Activated gamma-delta T cell treated with anti-CD3 and anti-CD28 coated beads, Interleukin-2, amount 50 U/mL, for 16 hours (primary cell): ENCODE measurements around the gene MLLT1.

Experiments
- DNase-seq: peaks from one replicate; pipeline ENCODE4 v3.0.0-alpha.2; 2020; ENCODE audit warnings: low read depth

Gene MLLT1

GRCh38 chr19:6234527-6234926 is 45.2 kb downstream of the MLLT1 start:
- DNase-seq, result no peak

GRCh38 chr19:6233827-6234511 is 45.8 kb downstream of the MLLT1 start:
- no peak for DNase-seq

GRCh38 chr19:6233056-6233826 is 46.5 kb downstream of the MLLT1 start:
- no peak for DNase-seq

- DNase-seq, result no peak
Observed at GRCh38 chr19:6232601-6233055, 47.1 kb downstream of the MLLT1 start.

GRCh38 chr19:6230991-6231448 is 48.8 kb downstream of the MLLT1 start:
- DNase-seq, result no peak

- no peak for DNase-seq
Observed at GRCh38 chr19:6229951-6230712, 49.6 kb downstream of the MLLT1 start.

- DNase-seq, result no peak
Observed at GRCh38 chr19:6229216-6229913, 50.4 kb downstream of the MLLT1 start.

- no peak for DNase-seq
Observed at GRCh38 chr19:6228551-6229215, 51.1 kb downstream of the MLLT1 start.

- no peak for DNase-seq
Observed at GRCh38 chr19:6227936-6228325, 51.8 kb downstream of the MLLT1 start.

- no peak for DNase-seq
Observed at GRCh38 chr19:6227156-6227935, 52.4 kb downstream of the MLLT1 start.

- no peak for DNase-seq
Observed at GRCh38 chr19:6226444-6227155, 53.2 kb downstream of the MLLT1 start.

GRCh38 chr19:6226012-6226411 is 53.8 kb downstream of the MLLT1 start:
- DNase-seq, result no peak

- no peak for DNase-seq
Observed at GRCh38 chr19:6225232-6225865, 54.4 kb downstream of the MLLT1 start.

GRCh38 chr19:6224308-6224675 is 55.5 kb downstream of the MLLT1 start:
- no peak for DNase-seq

GRCh38 chr19:6223461-6224307 is 56.1 kb downstream of the MLLT1 start:
- DNase-seq, result no peak

- no peak for DNase-seq
Observed at GRCh38 chr19:6222884-6223283, 56.9 kb downstream of the MLLT1 start.

GRCh38 chr19:6221878-6222746 is 57.7 kb downstream of the MLLT1 start:
- no peak for DNase-seq
